ENCODE data around the gene N4BP2L1. TPM values are rescaled to one million over a fixed set of nuclear protein-coding genes. Genes with fewer than 3 reads are reported as not detected.

N4BP2L1 gene
- total RNA-seq, 2 donors from 2014 or later: 17.1 to 31.7 TPM

- Histone ChIP-seq H3K4me3 (no peak overlapping the region), H3K27ac (no peak overlapping the region), H3K27me3 (replicated peaks; ENCODE audit: insufficient read depth) (no peaks in the 10 kb centered on the region), H3K9me3 (peaks cover 3% of the 10 kb centered on the region), H3K4me1 (ENCODE audit: control insufficient read depth in 1 of 2, low read depth in 2 of 2) (no peaks in the 10 kb centered on the region), H3K36me3 (no peaks in the 10 kb centered on the region)
- ATAC-seq (ENCODE audit: insufficient number of reproducible peaks, low FRiP score, low read depth) (no peak), DNase-seq (ENCODE audit: low spot score) (no peak)
- TF ChIP-seq, protein P1, sequence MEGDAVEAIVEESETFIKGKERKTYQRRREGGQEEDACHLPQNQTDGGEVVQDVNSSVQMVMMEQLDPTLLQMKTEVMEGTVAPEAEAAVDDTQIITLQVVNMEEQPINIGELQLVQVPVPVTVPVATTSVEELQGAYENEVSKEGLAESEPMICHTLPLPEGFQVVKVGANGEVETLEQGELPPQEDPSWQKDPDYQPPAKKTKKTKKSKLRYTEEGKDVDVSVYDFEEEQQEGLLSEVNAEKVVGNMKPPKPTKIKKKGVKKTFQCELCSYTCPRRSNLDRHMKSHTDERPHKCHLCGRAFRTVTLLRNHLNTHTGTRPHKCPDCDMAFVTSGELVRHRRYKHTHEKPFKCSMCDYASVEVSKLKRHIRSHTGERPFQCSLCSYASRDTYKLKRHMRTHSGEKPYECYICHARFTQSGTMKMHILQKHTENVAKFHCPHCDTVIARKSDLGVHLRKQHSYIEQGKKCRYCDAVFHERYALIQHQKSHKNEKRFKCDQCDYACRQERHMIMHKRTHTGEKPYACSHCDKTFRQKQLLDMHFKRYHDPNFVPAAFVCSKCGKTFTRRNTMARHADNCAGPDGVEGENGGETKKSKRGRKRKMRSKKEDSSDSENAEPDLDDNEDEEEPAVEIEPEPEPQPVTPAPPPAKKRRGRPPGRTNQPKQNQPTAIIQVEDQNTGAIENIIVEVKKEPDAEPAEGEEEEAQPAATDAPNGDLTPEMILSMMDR (IDR thresholded peaks at IDR 0.05): no peak
Observed at GRCh38 chr13:32446773-32447465, 19.0 kb upstream of the N4BP2L1 start.

DNA sequence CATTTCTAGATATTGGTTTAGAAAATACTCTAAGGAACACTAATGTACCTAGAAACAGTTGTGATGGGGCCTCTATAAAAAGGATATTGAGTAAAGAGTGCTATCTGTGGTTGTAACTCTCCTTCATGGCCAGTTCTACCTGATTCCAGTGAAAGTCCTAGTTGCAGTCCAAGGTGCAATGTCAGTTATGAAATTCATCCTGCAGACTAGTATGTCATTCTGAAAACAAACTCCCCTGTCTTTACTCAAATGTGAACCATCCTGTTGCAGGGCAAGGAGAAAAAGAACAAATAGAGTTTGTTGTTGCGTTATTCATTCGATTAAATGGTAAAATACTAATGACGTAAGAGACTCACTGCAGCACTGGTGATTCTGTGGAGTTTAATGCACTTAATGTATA lies 18.3 kb upstream of the N4BP2L1 start:
- Histone ChIP-seq H3K9me3 (no peaks in the 10 kb centered on the region), H3K36me3 (no peaks in the 10 kb centered on the region), H3K27ac (no peak overlapping the region), H3K4me1 (ENCODE audit: control insufficient read depth in 1 of 2, low read depth in 2 of 2) (no peaks in the 10 kb centered on the region), H3K4me3 (no peak overlapping the region), H3K27me3 (replicated peaks; ENCODE audit: insufficient read depth) (no peaks in the 10 kb centered on the region)
- TF ChIP-seq, protein P1 (IDR thresholded peaks at IDR 0.05): no peak
- ATAC-seq (ENCODE audit: insufficient number of reproducible peaks, low FRiP score, low read depth): no peak
- no peak for DNase-seq (ENCODE audit: low spot score)

GRCh38 chr13:32445461-32445860 lies 17.5 kb upstream of the N4BP2L1 start:
- DNase-seq (ENCODE audit: low spot score) (no peak), ATAC-seq (ENCODE audit: insufficient number of reproducible peaks, low FRiP score, low read depth) (no peak)
- Histone ChIP-seq H3K27me3 (replicated peaks; ENCODE audit: insufficient read depth) (no peaks in the 10 kb centered on the region), H3K9me3 (no peaks in the 10 kb centered on the region), H3K4me1 (ENCODE audit: control insufficient read depth in 1 of 2, low read depth in 2 of 2) (no peaks in the 10 kb centered on the region), H3K4me3 (no peak overlapping the region), H3K27ac (no peak overlapping the region), H3K36me3 (no peaks in the 10 kb centered on the region)
- TF ChIP-seq, protein P1 (IDR thresholded peaks at IDR 0.05): no peak

- no peaks in the 10 kb centered on the region for H3K9me3 ChIP-seq
- no peak overlapping the region for H3K27ac ChIP-seq
- no peak overlapping the region for H3K4me3 ChIP-seq
- DNase-seq (ENCODE audit: low spot score): no peak
- TF ChIP-seq, protein P1 (IDR thresholded peaks at IDR 0.05): no peak
- no peaks in the 10 kb centered on the region for H3K27me3 ChIP-seq (replicated peaks; ENCODE audit: insufficient read depth)
- ATAC-seq (ENCODE audit: insufficient number of reproducible peaks, low FRiP score, low read depth): no peak
- no peaks in the 10 kb centered on the region for H3K4me1 ChIP-seq (ENCODE audit: control insufficient read depth in 1 of 2, low read depth in 2 of 2)
- H3K36me3 ChIP-seq: peaks cover under 1% of the 10 kb centered on the region
Observed at GRCh38 chr13:32443111-32443510, 15.2 kb upstream of the N4BP2L1 start.

- Histone ChIP-seq H3K27ac (no peak overlapping the region), H3K36me3 (peaks cover 3% of the 10 kb centered on the region), H3K9me3 (no peaks in the 10 kb centered on the region), H3K4me3 (no peak overlapping the region), H3K27me3 (replicated peaks; ENCODE audit: insufficient read depth) (no peaks in the 10 kb centered on the region), H3K4me1 (ENCODE audit: control insufficient read depth in 1 of 2, low read depth in 2 of 2) (no peaks in the 10 kb centered on the region)
- ATAC-seq (ENCODE audit: insufficient number of reproducible peaks, low FRiP score, low read depth) (no peak), DNase-seq (ENCODE audit: low spot score) (no peak)
- TF ChIP-seq, protein P1 (IDR thresholded peaks at IDR 0.05): no peak
Observed at GRCh38 chr13:32438871-32439270, 10.9 kb upstream of the N4BP2L1 start.
